ENCODE results near the gene CSGALNACT2. TPM values are rescaled to one million over a fixed set of nuclear protein-coding genes. Genes with fewer than 3 reads are reported as not detected.

CSGALNACT2 gene
- polyA plus RNA-seq, 1 of the 3 experiments (the other 2 are of a cell fraction): 11.5 TPM

- DNase-seq: no peak
- Histone ChIP-seq H3K9me2 (no peaks in the 10 kb centered on the region), H3K79me2 (ENCODE audit: insufficient read depth) (no peaks in the 10 kb centered on the region), H3F3A (replicated peaks; ENCODE audit: insufficient read depth) (no peaks in the 10 kb centered on the region), H3K27ac (ENCODE audit: low read depth in 2 of 2, low read length in 1 of 2) (no peak overlapping the region), H4K20me1 (ENCODE audit: insufficient read depth) (no peaks in the 10 kb centered on the region), H2AFZ (ENCODE audit: low read depth) (no peak overlapping the region), H3K36me3 (replicated peaks in 1 of 2; ENCODE audit: control insufficient read depth in 1 of 2, insufficient read depth in 2 of 2, low read length in 1 of 2) (no peaks in the 10 kb centered on the region), H3K9ac (no peak overlapping the region), H3K4me2 (no peak overlapping the region), H3K4me3 (ENCODE audit: low read depth in 2 of 2, low read length in 1 of 2) (no peak overlapping the region), H3K4me1 (ENCODE audit: control insufficient read depth in 1 of 2, insufficient read depth in 2 of 2, low read depth in 1 of 2, low read length in 1 of 2) (no peaks in the 10 kb centered on the region; a peak in 1 of 4 replicates), H3K27me3 (ENCODE audit: insufficient read depth) (peaks cover 22% of the 10 kb centered on the region), H3K9me3 (no peaks in the 10 kb centered on the region)
- CTCF ChIA-PET: interaction anchor here (0.6 kb wide), 1 partner anchor 54 kb away, joined by 3 read pairs; no protein-coding TSS in a partner anchor
- TF ChIP-seq TAF1 (IDR thresholded peaks at IDR 0.05; ENCODE audit: borderline replicate concordance, low read depth, low read length): no peak
- no peak for TF ChIP-seq EZH2phosphoT487 (IDR thresholded peaks at IDR 0.05; ENCODE audit: borderline replicate concordance, low read depth)
- TF ChIP-seq ZBTB33 (IDR thresholded peaks at IDR 0.05; ENCODE audit: borderline replicate concordance, low read depth): no peak
- no peak for TF ChIP-seq NRF1 (IDR thresholded peaks at IDR 0.05; ENCODE audit: low read depth, low read length)
- no peak for TF ChIP-seq MXI1 (IDR thresholded peaks at IDR 0.05; ENCODE audit: low read depth, low read length)
- TF ChIP-seq YY1 (IDR thresholded peaks at IDR 0.05; ENCODE audit: low read depth): no peak
- no peak for TF ChIP-seq FOSL2 (IDR thresholded peaks at IDR 0.05; ENCODE audit: borderline replicate concordance, low read depth)
- no peak for TF ChIP-seq POLR2AphosphoS5 (IDR thresholded peaks at IDR 0.05; ENCODE audit: low read depth, low read length)
- TF ChIP-seq USF2 (IDR thresholded peaks at IDR 0.05; ENCODE audit: borderline replicate concordance, low read depth, low read length): no peak
- POLR2A ChIA-PET: no interaction called here
- WGBS (ENCODE audit: low lambda C conversion rate): 84% methylated on average over 3 of the region's 5 CpGs
Observed at GRCh38 chr10:43225004-43225786, 87.0 kb downstream of the CSGALNACT2 start.

GRCh38 chr10:43225787-43226153, 87.5 kb downstream of the CSGALNACT2 start:
- CTCF ChIA-PET: no interaction called here
- no peaks in the 10 kb centered on the region for H3F3A ChIP-seq (replicated peaks; ENCODE audit: insufficient read depth)
- no peaks in the 10 kb centered on the region for H3K79me2 ChIP-seq (ENCODE audit: insufficient read depth)
- H3K36me3 ChIP-seq (replicated peaks in 1 of 2; ENCODE audit: control insufficient read depth in 1 of 2, insufficient read depth in 2 of 2, low read length in 1 of 2): no peaks in the 10 kb centered on the region
- no peaks in the 10 kb centered on the region for H4K20me1 ChIP-seq (ENCODE audit: insufficient read depth)
- H3K27ac ChIP-seq (ENCODE audit: low read depth in 2 of 2, low read length in 1 of 2): no peak overlapping the region
- no peak for DNase-seq
- WGBS (ENCODE audit: low lambda C conversion rate): 52% methylated on average over 11 of the region's 11 CpGs
- no peak overlapping the region for H3K4me3 ChIP-seq (ENCODE audit: low read depth in 2 of 2, low read length in 1 of 2)
- no peaks in the 10 kb centered on the region for H3K9me3 ChIP-seq
- no peak overlapping the region for H2AFZ ChIP-seq (ENCODE audit: low read depth)
- no peak overlapping the region for H3K4me2 ChIP-seq
- H3K9me2 ChIP-seq: no peaks in the 10 kb centered on the region
- H3K27me3 ChIP-seq (ENCODE audit: insufficient read depth): peaks cover 28% of the 10 kb centered on the region
- POLR2A ChIA-PET: no interaction called here
- no peaks in the 10 kb centered on the region; a peak in 1 of 4 replicates for H3K4me1 ChIP-seq (ENCODE audit: control insufficient read depth in 1 of 2, insufficient read depth in 2 of 2, low read depth in 1 of 2, low read length in 1 of 2)
- no peak overlapping the region for H3K9ac ChIP-seq
- TF ChIP-seq REST (IDR thresholded peaks at IDR 0.05; ENCODE audit: low read depth, low read length) (no peak), GABPA (IDR thresholded peaks at IDR 0.05; ENCODE audit: low read depth) (no peak), FOXJ3 (CRISPR knock-in tag; IDR thresholded peaks at IDR 0.05) (no peak), MXI1 (IDR thresholded peaks at IDR 0.05; ENCODE audit: low read depth, low read length) (no peak), MAX (IDR thresholded peaks at IDR 0.05; ENCODE audit: low read depth) (no peak), RAD21 (IDR thresholded peaks at IDR 0.05; ENCODE audit: low read length) (no peak), FOSL2 (IDR thresholded peaks at IDR 0.05; ENCODE audit: borderline replicate concordance, low read depth) (no peak), POLR2AphosphoS5 (IDR thresholded peaks at IDR 0.05; ENCODE audit: low read depth, low read length) (no peak), MEF2A (IDR thresholded peaks at IDR 0.05; ENCODE audit: borderline replicate concordance, low read depth) (no peak), USF1 (IDR thresholded peaks at IDR 0.05; ENCODE audit: borderline replicate concordance, low read depth) (no peak), GATA2 (CRISPR knock-in tag; IDR thresholded peaks at IDR 0.05) (no peak)

Measured in SK-N-SH (cell line).